Osteoblast (primary cell): ENCODE data around the gene ZFPL1. TPM values are rescaled to one million over a fixed set of nuclear protein-coding genes. Genes with fewer than 3 reads are reported as not detected.
"Not testable (repeated sequence)": the region's sequence is repeated elsewhere in the genome, so short reads cannot be mapped to it uniquely, and the experiment has no call there.

Source experiments
- DNase-seq: peaks from one replicate; pipeline ENCODE4 v3.0.0; 2011; ENCODE audit warnings: low spot score, mixed read lengths; ENCODE audit not compliant: insufficient read length; ENCODE audit errors: missing footprints
- H2AFZ ChIP-seq: 2 replicates; pipeline ENCODE4 v1.6.0; 2011; ENCODE audit warnings: mild to moderate bottlenecking, low read length
- H3K27ac ChIP-seq: 2 replicates; pipeline ENCODE4 v1.5.1; 2011; ENCODE audit warnings: mild to moderate bottlenecking, low read depth, low read length, moderate library complexity
- H3K27me3 ChIP-seq: 2 replicates; pipeline ENCODE4 v1.6.0; 2012; ENCODE audit warnings: mild to moderate bottlenecking, control low read depth, inconsistent platforms, low read length, moderate library complexity; ENCODE audit not compliant: insufficient read depth
- H3K36me3 ChIP-seq: 2 replicates; pipeline ENCODE4 v1.5.1; 2011; ENCODE audit warnings: mild to moderate bottlenecking, low read length, control low read depth, moderate library complexity; ENCODE audit not compliant: insufficient read depth
- H3K4me1 ChIP-seq: 2 replicates; pipeline ENCODE4 v1.5.1; 2011; ENCODE audit warnings: mild to moderate bottlenecking, low read length, control low read depth, moderate library complexity; ENCODE audit not compliant: insufficient read depth
- H3K4me2 ChIP-seq: 2 replicates; pipeline ENCODE4 v1.6.0; 2011; ENCODE audit warnings: mild to moderate bottlenecking, low read length; ENCODE audit not compliant: insufficient read depth
- H3K4me3 ChIP-seq: fragments of 200-600 bp; sonication (generic); 3 replicates; pipeline ENCODE4 v1.5.1; 2012; ENCODE audit warnings: mild to moderate bottlenecking, low read length, inconsistent platforms; ENCODE audit not compliant: insufficient read depth
- H3K79me2 ChIP-seq: 2 replicates; pipeline ENCODE4 v1.6.0; 2012; ENCODE audit warnings: mild to moderate bottlenecking, low read length, control low read depth, inconsistent platforms; ENCODE audit not compliant: insufficient read depth
- H3K9me3 ChIP-seq: 2 replicates; pipeline ENCODE4 v1.5.1; 2011; ENCODE audit warnings: low read depth, low read length, control low read depth
- H4K20me1 ChIP-seq: 2 replicates; pipeline ENCODE4 v1.6.0; 2012; ENCODE audit warnings: mild to moderate bottlenecking, low read length, control low read depth; ENCODE audit not compliant: insufficient read depth
- total RNA-seq: library from RNA; depleted of rRNA; stranded (reverse); fragments of >200 nt; gene quantifications from 2 replicates; pipeline ENCODE4 v1.2.3, GENCODE V29; 2012
- TF ChIP-seq, protein P1 (sequence below): IDR thresholded peaks from 2 replicates; pipeline ENCODE4 v1.5.1; 2011; ENCODE audit warnings: mild to moderate bottlenecking, low read depth, low read length, moderate library complexity; ENCODE audit errors: extremely low read depth

The ZFPL1 gene
- total RNA-seq, 1 donor = 39.4 TPM

- Histone ChIP-seq H3K9me3 (no peaks in the 10 kb centered on the region), H3K4me1 (peaks cover 27% of the 10 kb centered on the region), H3K79me2 (peaks cover 45% of the 10 kb centered on the region), H3K4me2 (peak within 1 kb of the TSS; percentile 91), H3K27ac (peak within 1 kb of the TSS; percentile 93), H4K20me1 (peaks cover 7% of the 10 kb centered on the region), H2AFZ (no peak within 1 kb of the TSS), H3K36me3 (peaks cover 42% of the 10 kb centered on the region), H3K4me3 (peak within 1 kb of the TSS; percentile 97), H3K27me3 (no peaks in the 10 kb centered on the region)
- DNase-seq = peak; percentile 99
- TF ChIP-seq, protein P1, sequence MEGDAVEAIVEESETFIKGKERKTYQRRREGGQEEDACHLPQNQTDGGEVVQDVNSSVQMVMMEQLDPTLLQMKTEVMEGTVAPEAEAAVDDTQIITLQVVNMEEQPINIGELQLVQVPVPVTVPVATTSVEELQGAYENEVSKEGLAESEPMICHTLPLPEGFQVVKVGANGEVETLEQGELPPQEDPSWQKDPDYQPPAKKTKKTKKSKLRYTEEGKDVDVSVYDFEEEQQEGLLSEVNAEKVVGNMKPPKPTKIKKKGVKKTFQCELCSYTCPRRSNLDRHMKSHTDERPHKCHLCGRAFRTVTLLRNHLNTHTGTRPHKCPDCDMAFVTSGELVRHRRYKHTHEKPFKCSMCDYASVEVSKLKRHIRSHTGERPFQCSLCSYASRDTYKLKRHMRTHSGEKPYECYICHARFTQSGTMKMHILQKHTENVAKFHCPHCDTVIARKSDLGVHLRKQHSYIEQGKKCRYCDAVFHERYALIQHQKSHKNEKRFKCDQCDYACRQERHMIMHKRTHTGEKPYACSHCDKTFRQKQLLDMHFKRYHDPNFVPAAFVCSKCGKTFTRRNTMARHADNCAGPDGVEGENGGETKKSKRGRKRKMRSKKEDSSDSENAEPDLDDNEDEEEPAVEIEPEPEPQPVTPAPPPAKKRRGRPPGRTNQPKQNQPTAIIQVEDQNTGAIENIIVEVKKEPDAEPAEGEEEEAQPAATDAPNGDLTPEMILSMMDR = peak; percentile 90
These were observed 33.4 kb downstream of the ZFPL1 start, which contains the start of gene ZNHIT2 for GRCh38 chr11:65117206-65118096. TSS of gene ZNHIT2 (minus strand) at chr11:65117701. CDS start at chr11:65117653, 48 bp downstream.

DNA sequence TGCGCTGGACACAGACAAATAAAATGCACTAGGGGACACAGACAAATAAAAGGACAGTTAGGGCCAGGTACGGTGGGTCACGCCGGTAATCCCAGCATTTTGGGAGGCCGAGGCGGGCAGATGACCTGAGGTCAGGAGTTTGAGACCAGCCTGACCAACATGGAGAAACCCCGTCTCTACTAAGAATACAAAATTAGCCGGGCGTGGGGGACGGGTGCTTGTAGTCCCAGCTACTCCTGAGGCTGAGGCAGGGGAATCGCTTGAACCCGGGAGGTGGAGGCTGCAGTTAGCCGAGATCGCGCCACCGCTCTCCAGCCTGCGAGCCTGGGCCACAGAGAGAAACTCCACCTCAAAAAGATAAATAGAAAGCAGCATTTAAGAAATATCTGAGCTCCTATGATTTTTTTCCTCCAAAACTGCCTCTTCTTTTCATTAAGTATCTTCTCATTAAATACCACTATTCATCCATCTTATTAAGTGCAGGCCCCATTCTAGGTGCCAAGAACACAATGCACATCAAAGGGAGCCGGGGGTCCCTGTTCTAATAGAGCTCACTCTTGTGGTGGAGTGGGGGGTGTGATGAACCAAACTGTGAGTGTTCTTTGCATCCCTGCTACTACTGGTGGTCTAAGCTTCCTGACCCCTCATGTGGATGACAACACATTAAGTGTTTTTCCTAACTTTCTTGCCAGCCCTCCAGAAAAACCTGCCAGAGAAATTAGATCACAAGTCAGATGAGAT lies 34.2 kb downstream of the ZFPL1 start:
- peaks cover 51% of the 10 kb centered on the region for H3K79me2 ChIP-seq
- peaks cover 7% of the 10 kb centered on the region for H4K20me1 ChIP-seq
- no peak for DNase-seq
- H3K4me3 ChIP-seq = no peak overlapping the region
- no peaks in the 10 kb centered on the region for H3K27me3 ChIP-seq
- no peaks in the 10 kb centered on the region for H3K9me3 ChIP-seq
- no peak overlapping the region for H3K27ac ChIP-seq
- H2AFZ ChIP-seq = no peak overlapping the region
- H3K4me2 ChIP-seq = no peak overlapping the region
- H3K4me1 ChIP-seq = peaks cover 26% of the 10 kb centered on the region
- TF ChIP-seq, protein P1 = no peak
- peaks cover 42% of the 10 kb centered on the region for H3K36me3 ChIP-seq

DNA sequence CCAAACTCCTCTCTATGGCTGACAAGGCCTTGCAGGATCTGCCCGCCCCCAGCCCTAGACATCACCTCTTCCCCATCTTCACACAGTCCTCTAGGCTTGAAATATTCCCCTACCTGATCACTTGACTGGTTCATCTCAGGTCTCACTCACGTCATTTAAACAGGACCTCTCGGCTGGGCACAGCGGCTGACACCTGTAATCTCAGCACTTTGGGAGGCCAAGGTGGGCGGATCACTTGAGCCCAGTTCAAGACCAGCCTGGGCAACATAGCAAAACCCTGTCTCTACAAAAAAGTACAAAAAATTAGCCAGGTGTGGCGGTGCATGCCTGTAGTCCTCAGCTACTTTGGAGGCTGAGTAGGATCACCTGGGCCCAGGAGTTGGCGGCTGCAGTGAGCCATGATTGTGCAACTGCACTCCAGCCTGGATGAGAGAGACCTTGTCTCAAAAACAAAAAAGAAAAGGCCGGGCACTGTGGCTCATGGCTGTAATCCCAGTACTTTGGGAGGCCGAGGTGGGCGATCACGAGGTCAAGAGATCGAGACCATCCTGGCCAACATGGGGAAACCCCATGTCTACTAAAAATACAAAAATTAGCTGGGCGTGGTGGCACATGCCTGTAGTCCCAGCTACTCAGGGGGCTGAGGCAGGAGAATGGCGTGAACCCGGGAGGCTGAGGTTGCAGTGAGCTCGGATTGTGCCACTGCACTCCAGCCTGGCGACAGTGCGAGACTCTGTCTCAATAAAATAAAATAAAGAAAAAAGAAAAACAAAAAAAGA lies 35.1 kb downstream of the ZFPL1 start:
- not testable (repeated sequence) for H3K4me2 ChIP-seq, H2AFZ ChIP-seq, H3K27ac ChIP-seq, H3K9me3 ChIP-seq, H4K20me1 ChIP-seq, H3K4me3 ChIP-seq, DNase-seq, H3K27me3 ChIP-seq
- H3K79me2 ChIP-seq = peaks cover 54% of the 10 kb centered on the region
- H3K36me3 ChIP-seq = peaks cover 42% of the 10 kb centered on the region
- H3K4me1 ChIP-seq = peaks cover 26% of the 10 kb centered on the region

- Histone ChIP-seq H3K27me3 (no peaks in the 10 kb centered on the region), H2AFZ (no peak overlapping the region), H3K27ac (no peak overlapping the region), H3K9me3 (no peaks in the 10 kb centered on the region), H4K20me1 (peaks cover 7% of the 10 kb centered on the region), H3K4me1 (peaks cover 26% of the 10 kb centered on the region), H3K36me3 (peaks cover 48% of the 10 kb centered on the region), H3K4me2 (no peak overlapping the region), H3K4me3 (no peak overlapping the region), H3K79me2 (peaks cover 60% of the 10 kb centered on the region)
- DNase-seq = no peak
- TF ChIP-seq, protein P1 = no peak
These were observed 35.6 kb downstream of the ZFPL1 start for GRCh38 chr11:65119670-65119995.
